Esophagus squamous epithelium (tissue), 5 donors: ENCODE measurements around the gene NTN3. TPM values are rescaled to one million over a fixed set of nuclear protein-coding genes. Genes with fewer than 3 reads are reported as not detected.
A peak's percentile ranks its signal among the peaks of the same experiment; 100 is the strongest.

Source experiments
- DNase-seq: peaks from one replicate; lab custom pipeline; 2025; lab: John Stamatoyannopoulos, UW
- H3K27ac ChIP-seq, 4 donors: fragments of 200-600 bp; sonication (generic); one replicate each; pipeline ENCODE4 v1.5.1; 2016 to 2019; ENCODE audit warnings: mild to moderate bottlenecking in 1 of 4
- H3K27me3 ChIP-seq, 4 donors: fragments of 200-600 bp; sonication (generic); 1 replicate in 3 of 4; 2 replicates in 1 of 4; pipeline versions ENCODE4 v1.5.1 to v1.6.0; 2017 to 2021; ENCODE audit warnings: antibody characterized with exemption in 1 of 4
- H3K36me3 ChIP-seq, 3 donors: fragments of 200-600 bp; sonication (generic); one replicate each; pipeline ENCODE4 v1.5.1; 2016 to 2019
- H3K4me1 ChIP-seq, 3 donors: fragments of 200-600 bp; sonication (generic); one replicate each; pipeline ENCODE4 v1.5.1; 2017 to 2019
- H3K4me3 ChIP-seq, 4 donors: fragments of 200-600 bp; sonication (generic); 1 replicate in 3 of 4; 2 replicates in 1 of 4; pipeline ENCODE4 v1.5.1; 2016 to 2019; ENCODE audit warnings: mild to moderate bottlenecking in 2 of 4, moderate library complexity in 1 of 4
- H3K9me3 ChIP-seq, 3 donors: fragments of 200-600 bp; sonication (generic); one replicate each; pipeline ENCODE4 v1.5.1; 2016 to 2019
- CTCF ChIP-seq, 6 experiments: fragments of 450-650 bp in 4 of 6; fragments of 200-600 bp in 2 of 6; sonication (generic) in 2 of 6; IDR thresholded peaks; one replicate each; pipeline ENCODE4 v1.5.1; 2016 to 2019; ENCODE audit warnings: antibody characterized with exemption in 6 of 6, mild to moderate bottlenecking in 4 of 6, moderate library complexity in 4 of 6
- POLR2A ChIP-seq, 4 donors: fragments of 450-650 bp; IDR thresholded peaks; one replicate each; pipeline ENCODE4 v1.6.1; 2017; ENCODE audit warnings: antibody characterized with exemption in 4 of 4, mild to moderate bottlenecking in 4 of 4, moderate library complexity in 3 of 4
- WGBS, 2 donors: methylation state at CpG; one replicate each; pipeline ENCODE4 v1.1.5; 2018; 5-methylcytosine and 5-hydroxymethylcytosine counted together
- intact Hi-C: fragments of 100-400 bp; cut with DNase I; formaldehyde crosslinking; loops from one replicate; pipeline ENCODE4 v1.15.0; 2022
- total RNA-seq, 4 donors: library from RNA; depleted of rRNA; stranded (reverse); fragments of >200 nt; gene quantifications; one replicate each; pipeline ENCODE4 v1.1.0, GENCODE V29; 2016
- donor health status: DM: yes; HTN: yes; CAD: no.

NTN3 gene
- total RNA-seq, 4 donors from 2014 or later: 0.38 TPM; not detected in 3

GRCh38 chr16:2500918-2501750 lies 30.0 kb downstream of the NTN3 start:
- Histone ChIP-seq H3K27me3 (no peaks in the 10 kb centered on the region), H3K4me3 (peak overlapping the region in 3 of 4 donors; percentile 10 to 52 (median 24)), H3K36me3 (peaks cover 0 to 11% (median 0%) of the 10 kb centered on the region in 3 donors), H3K9me3 (no peaks in the 10 kb centered on the region), H3K27ac (peak overlapping the region in 3 of 4 donors; percentile 39 to 59 (median 48)), H3K4me1 (peaks cover 38 to 73% (median 47%) of the 10 kb centered on the region in 3 donors)
- TF ChIP-seq POLR2A (IDR thresholded peaks at IDR 0.05): no peak
- TF ChIP-seq CTCF (IDR thresholded peaks at IDR 0.05): peak; percentile 92 to 99 (median 96)
- DNase-seq: no peak
- 3% methylated on average over 7 of the region's 23 CpGs; no CpG with 5 or more reads in 1 of the 2 donors for WGBS, 2 donors
- intact Hi-C loops: no loop called here

DNA sequence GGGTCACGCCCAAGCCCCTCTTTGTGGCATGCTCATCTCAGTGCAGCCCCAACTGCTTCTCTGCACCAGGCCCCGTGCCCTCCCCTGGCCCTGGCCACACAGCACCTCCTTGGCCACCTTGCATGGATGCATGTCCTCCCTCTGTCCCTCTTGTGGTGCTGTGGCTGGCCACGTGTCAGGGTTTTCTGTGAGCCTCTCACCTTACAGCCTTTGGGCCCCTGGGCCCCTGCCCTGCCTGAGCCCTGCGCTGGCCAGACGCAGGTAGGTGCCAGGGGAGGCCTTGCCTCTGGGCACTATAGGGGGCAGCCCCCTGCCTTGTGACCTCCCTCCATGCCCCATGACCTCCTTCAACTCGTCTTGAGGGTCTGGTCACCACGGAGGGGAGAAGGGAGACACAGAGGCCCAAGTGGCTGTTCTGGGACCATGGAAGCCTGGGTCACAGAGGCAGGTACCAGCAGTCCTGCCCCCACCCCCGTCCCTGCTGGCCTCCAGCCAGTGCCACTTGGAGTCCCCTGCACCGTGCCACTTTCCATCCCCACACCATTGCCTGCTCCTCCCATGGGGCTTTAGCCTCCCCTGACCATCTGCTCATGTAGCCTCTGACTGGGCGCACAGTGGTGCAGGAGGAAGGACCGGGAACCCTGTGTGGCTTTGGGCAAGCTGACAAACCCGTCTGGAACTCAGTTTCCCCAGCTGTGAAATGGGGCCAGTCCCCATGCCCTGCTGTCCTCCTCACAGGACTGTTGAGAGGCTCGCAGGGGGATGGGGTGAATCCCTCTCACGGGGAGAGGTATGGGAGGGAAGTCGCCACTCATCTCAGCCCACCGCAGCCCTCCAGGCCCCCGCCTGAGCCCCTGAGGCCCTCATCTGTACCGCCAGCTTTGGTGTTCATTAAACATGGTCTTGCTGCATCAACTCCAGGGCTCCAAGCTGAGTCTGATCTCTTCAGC lies 31.1 kb downstream of the NTN3 start:
- no peak for DNase-seq
- intact Hi-C loops: no loop called here
- Histone ChIP-seq H3K27me3 (no peaks in the 10 kb centered on the region), H3K27ac (peak overlapping the region in 3 of 4 donors; percentile 31 to 50 (median 48)), H3K4me3 (no peak overlapping the region), H3K9me3 (no peaks in the 10 kb centered on the region), H3K36me3 (peaks cover 0 to under 1% (median 0%) of the 10 kb centered on the region in 3 donors), H3K4me1 (peaks cover 33 to 62% (median 44%) of the 10 kb centered on the region in 3 donors)
- 80 to 91% methylated on average over 4 to 6 of the region's 18 CpGs for WGBS, 2 donors
- TF ChIP-seq CTCF (IDR thresholded peaks at IDR 0.05): no peak
- TF ChIP-seq POLR2A (IDR thresholded peaks at IDR 0.05): no peak

DNA sequence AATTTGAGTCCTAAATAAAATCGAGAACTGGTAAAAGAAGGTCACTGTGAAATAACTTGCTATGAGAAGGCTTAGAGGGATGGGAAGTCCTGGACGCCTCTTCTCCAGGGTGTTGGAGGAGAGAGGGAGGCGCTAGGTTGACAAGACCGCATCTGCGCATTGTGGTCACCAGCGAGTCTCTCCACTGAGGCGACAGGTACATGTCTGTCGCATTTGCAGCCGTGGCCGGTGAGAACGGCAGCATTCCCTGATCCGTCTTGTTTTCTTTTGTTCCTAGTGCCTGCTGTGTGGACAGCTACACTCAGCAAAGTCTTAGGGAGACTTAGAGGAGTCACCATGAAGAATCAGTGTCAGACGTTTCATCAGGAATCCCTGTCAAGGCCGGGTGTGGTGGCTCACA lies 34.6 kb downstream of the NTN3 start:
- H3K36me3 ChIP-seq: no peaks in the 10 kb centered on the region
- TF ChIP-seq CTCF (IDR thresholded peaks at IDR 0.05) (no peak), POLR2A (IDR thresholded peaks at IDR 0.05) (no peak)
- intact Hi-C loops: no loop called here
- WGBS, 2 donors: 89 to 90% methylated on average over 12 to 13 of the region's 14 CpGs
- H3K27ac ChIP-seq: no peak overlapping the region
- peaks cover 12 to 31% (median 13%) of the 10 kb centered on the region in 3 donors for H3K4me1 ChIP-seq
- H3K27me3 ChIP-seq: no peaks in the 10 kb centered on the region
- no peak for DNase-seq
- no peaks in the 10 kb centered on the region for H3K9me3 ChIP-seq
- no peak overlapping the region for H3K4me3 ChIP-seq

- WGBS, 2 donors: 59 to 71% methylated on average over 9 to 12 of the region's 14 CpGs
- H3K4me1 ChIP-seq: peaks cover 3 to 28% (median 9%) of the 10 kb centered on the region in 3 donors
- no peaks in the 10 kb centered on the region for H3K27me3 ChIP-seq
- TF ChIP-seq POLR2A (IDR thresholded peaks at IDR 0.05) (peak in 1 of 4 donors; percentile 42), CTCF (IDR thresholded peaks at IDR 0.05) (no peak)
- intact Hi-C loops: no loop called here
- H3K4me3 ChIP-seq: no peak overlapping the region
- peak overlapping the region in 3 of 4 donors; percentile 39 to 68 (median 55) for H3K27ac ChIP-seq
- no peaks in the 10 kb centered on the region for H3K36me3 ChIP-seq
- no peaks in the 10 kb centered on the region for H3K9me3 ChIP-seq
- no peak for DNase-seq
Measured at GRCh38 chr16:2507052-2507659, 36.1 kb downstream of the NTN3 start.
